NCI-H2171 (cell line): ENCODE results near the gene PWWP2A.

ENCODE experiments used
- DNase-seq: peaks from one replicate; lab custom pipeline; 2025; lab: John Stamatoyannopoulos, UW

Gene PWWP2A

DNA sequence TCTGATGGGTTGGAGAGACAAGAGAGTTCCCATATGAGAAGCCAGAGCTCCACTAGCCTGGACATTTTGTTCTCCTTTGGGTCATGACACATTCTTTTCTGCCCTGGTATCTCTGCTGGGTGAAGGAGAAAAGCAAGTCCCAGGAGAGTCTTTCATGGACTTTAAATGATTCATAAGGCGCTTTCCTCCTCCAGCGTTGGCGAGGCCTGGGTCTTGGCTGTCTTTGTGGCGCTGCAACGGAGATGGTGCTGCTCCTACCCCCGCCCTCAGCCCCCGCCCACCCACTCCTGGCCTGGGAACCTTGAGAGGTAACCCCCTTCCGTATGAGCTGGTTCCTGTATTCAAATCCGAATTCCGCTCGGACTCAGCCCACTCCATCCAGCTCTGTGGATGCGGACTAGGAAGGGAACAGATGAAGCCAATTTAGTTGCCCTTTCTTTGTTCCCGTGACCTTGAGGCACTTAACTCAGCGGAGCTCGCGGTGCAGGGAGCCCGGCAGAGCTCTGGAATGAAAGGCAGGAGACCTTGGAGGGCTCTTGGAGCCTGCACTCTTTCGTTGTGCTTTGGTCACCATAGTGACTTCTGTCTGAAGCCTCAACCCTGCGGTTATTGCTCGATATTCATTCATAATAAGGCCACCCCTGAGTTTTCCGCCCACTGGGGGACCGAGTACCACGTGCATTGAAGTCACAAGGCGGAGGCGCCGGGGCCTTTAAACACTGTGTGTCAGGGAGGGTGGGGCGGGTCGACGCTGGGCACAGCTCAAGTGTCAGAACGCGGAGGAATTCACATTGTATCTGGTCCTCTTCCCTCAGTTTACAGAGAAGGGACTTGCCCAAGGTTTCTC is 14.0 kb upstream of the PWWP2A start:
- no peak for DNase-seq

GRCh38 chr5:160129841-160130240 is 10.6 kb upstream of the PWWP2A start:
- DNase-seq: no peak

- DNase-seq: no peak
Measured at GRCh38 chr5:160128632-160129031, 9.4 kb upstream of the PWWP2A start.

DNA sequence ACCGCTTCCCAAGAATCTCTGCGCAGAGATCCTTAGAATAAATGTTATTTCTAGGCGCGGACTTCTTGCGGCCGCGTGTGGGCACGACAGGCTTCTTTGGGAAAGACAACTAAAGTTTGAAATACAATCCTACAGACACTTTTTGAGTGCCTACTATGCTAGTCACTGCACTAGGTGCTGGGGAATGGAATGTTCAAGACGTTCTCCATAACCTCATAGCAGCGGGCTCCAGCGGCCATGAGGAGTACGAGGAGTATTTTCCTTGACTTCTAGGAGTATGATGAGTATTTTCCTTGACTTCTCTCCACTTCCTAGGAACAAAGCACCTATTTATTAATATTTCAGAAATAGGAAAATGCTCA is 636 bp upstream of the PWWP2A start:
- no peak for DNase-seq

DNA sequence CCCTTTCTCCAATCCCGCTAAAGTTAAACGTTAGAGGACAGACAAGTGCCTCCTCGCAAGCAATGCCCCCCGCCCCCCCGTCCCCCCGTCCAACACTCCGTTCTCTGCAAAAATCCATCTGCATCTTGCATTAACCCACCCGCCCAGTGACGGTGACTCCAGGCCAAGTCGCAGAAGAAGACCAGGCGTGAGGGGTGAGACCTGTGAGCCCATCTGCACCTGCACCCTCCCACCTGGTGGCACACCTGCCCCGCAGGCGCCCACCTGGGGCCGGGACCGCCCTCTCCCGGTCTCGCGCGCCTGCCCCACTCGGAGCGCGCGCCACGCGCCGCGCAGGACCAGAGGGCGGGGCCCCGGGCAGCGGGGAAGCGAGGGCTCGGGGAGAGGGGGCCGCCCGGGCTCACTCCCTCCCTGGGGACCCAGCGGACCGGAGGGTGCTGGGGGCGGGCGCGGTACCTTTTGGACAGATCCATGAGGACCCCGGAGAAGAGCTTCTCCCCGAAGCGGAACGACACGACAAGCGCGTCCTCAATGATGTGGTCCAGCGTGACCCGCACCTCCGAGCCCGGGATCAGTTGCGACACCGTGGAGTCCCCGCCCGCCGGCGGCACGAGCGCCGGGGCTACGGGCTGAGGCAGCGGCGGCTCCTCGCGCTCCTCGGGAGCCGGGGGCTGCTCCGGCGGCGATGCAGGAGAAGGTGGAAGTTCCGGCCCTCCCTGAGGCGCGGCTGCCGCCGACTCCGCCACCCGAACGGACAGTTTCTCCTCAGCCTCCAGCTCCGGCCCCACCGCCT is 705 bp downstream of the PWWP2A start:
- DNase-seq: peak; percentile 21

GRCh38 chr5:160116991-160117390 is 2.3 kb downstream of the PWWP2A start:
- no peak for DNase-seq

DNA sequence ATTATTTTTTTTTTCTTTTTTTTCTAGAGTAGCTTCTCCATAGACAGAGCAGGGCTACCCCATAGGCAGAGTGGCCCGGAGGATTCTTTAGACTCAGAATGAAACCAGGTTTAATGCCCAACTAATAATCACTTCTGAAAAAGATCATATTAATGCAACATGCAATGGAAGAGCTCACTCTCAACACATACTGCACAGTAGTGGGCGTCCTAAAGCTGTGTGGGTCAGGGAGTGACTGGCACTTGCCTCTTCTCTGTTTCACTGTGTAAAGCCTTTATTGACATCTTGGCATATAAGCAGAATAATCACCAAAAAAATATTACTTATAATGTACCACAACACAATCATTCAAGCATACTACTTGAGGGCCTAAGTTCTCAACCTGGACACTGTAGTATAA is 11.1 kb downstream of the PWWP2A start:
- no peak for DNase-seq

GRCh38 chr5:160105686-160106360 is 13.4 kb downstream of the PWWP2A start:
- DNase-seq: no peak

DNA sequence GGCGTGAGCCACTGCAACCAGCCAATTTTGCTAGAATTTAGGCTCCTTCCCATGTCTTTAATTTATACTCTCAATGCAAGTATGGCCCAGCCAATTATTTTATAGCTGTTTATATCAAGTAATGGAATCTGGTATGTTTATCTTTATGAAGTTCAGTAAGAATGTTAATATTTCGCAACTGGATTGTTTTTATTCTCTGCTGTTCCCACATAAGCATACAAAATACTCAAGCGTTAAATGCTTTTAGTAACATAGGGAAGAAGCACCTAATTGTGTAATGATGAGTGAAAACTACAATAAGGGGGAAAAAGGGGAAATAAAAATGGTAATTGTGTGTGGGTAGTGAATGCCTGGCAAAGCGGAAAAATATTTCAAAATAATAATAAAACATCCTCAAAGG is 21.3 kb downstream of the PWWP2A start:
- DNase-seq: no peak

GRCh38 chr5:160096178-160096577 is 23.1 kb downstream of the PWWP2A start:
- DNase-seq: no peak

- DNase-seq: no peak
Measured at GRCh38 chr5:160092960-160093707, 26.1 kb downstream of the PWWP2A start.

DNA sequence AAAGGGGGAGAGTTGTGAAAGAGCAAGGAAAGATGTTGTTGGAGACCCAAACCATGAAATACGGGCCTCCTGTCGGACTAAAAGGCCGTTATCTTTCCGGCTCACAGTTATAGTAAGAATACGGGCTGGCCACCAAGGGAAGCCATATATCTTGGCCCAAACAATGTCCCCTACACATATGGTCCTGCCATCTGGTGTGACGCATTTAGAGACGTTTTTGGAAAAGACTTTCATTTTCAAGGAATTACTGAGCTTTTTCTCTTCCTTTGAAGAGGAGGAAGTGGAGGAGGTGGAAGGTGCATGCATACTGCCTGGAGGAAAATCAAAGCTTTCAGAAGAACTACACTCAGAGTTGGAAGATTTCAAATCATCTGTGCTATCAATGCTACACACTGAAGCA is 26.7 kb downstream of the PWWP2A start:
- no peak for DNase-seq

DNA sequence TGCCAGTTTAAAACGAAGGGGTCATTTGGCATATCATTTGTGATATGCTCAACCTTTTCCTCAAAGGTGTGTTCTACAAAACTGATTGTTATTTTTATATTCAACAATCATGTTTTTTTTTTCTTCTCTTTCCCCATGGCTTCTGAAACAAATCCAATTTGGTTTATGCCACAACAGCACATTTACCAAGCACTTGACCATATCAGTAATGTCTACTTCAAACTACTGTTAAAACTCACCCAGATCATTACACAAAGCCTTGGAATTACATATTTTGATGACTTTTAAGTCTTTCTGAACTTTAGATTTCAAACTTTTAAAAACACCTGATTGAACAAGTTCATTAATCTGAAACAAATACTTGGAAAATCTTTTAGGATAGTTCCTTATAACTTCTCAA is 29.2 kb downstream of the PWWP2A start:
- DNase-seq: no peak

DNA sequence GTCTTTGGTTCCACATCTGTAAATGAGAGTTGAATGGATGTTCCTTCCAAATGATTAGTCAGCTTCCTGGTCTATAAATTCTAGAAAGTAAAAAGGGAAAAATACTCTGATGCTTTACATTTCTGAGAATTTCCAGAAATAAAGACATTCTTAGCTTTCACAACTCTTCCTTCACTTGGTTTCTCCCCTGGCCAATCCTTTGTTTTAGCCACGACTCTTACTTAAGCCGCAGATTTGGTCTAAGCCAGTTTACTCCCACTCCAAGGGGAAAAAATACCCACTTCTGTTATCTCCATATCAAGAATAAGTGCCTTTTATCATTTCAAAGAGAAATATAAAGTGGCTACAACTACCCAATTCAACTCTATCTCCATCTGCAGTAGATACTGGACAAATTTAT is 29.7 kb downstream of the PWWP2A start:
- no peak for DNase-seq

GRCh38 chr5:160088805-160089204 is 30.4 kb downstream of the PWWP2A start:
- no peak for DNase-seq

GRCh38 chr5:160087199-160087598 is 32.1 kb downstream of the PWWP2A start:
- no peak for DNase-seq

- DNase-seq: no peak
Measured at GRCh38 chr5:160084144-160084543, 35.1 kb downstream of the PWWP2A start.

- DNase-seq: no peak
Measured at GRCh38 chr5:160083501-160083900, 35.7 kb downstream of the PWWP2A start.

GRCh38 chr5:160082614-160083500 is 36.4 kb downstream of the PWWP2A start:
- no peak for DNase-seq

DNA sequence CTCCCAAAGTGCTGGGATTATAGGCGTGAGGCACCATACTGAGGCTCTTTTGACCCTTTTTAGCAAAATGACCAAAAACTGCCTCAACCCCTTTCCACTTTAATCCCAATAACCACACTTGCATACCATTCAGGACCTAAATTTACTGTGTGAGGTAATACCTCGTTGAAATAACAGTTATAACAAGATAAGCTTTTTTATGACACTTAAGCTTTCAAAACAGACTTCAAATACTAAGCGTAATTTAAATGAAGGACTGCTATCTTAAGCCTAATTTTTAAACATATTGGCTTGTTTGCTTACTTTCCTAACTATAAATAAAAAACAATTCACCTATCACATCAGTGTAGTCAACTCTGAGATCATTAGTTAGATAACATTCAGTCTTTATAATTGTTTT is 37.8 kb downstream of the PWWP2A start:
- no peak for DNase-seq

- DNase-seq: no peak
Measured at GRCh38 chr5:160079753-160080152, 39.5 kb downstream of the PWWP2A start.
